ENCODE measurements around the gene CTNND2. TPM values are rescaled to one million over a fixed set of nuclear protein-coding genes. Genes with fewer than 3 reads are reported as not detected.

Gene CTNND2
- total RNA-seq, 2 experiments from 2014 or later = 0.20 TPM; not detected in 1

- TF ChIP-seq CTCF (IDR thresholded peaks at IDR 0.05) = no peak
- ChIA-PET CTCF (no interaction called here), POLR2A (no interaction called here)
- Histone ChIP-seq H3K36me3 (ENCODE audit: insufficient read depth, low read length) (no peaks in the 10 kb centered on the region), H3K9me3 (ENCODE audit: control insufficient read depth in 1 of 2, insufficient read depth in 1 of 2, low read length in 2 of 2) (peaks cover 0 to 3% of the 10 kb centered on the region in 2 experiments), H3K4me1 (ENCODE audit: insufficient read depth, low read length) (no peaks in the 10 kb centered on the region), H3K27ac (ENCODE audit: low read depth in 1 of 2, low read length in 2 of 2) (no peak overlapping the region), H3K4me3 (ENCODE audit: low read length) (no peak overlapping the region), H3K27me3 (ENCODE audit: control insufficient read depth in 1 of 2, insufficient read depth in 2 of 2, low read length in 2 of 2) (no peaks in the 10 kb centered on the region)
- H3K27ac Mint-ChIP-seq = no peak overlapping the region
- no peaks in the 10 kb centered on the region for H3K36me3 Mint-ChIP-seq (ENCODE audit: low read depth)
- H3K27me3 Mint-ChIP-seq = peaks cover 11% of the 10 kb centered on the region
- ATAC-seq (ENCODE audit: poor library complexity) (no peak), DNase-seq (no peak)
- no peaks in the 10 kb centered on the region for H3K9me3 Mint-ChIP-seq
- H3K4me1 Mint-ChIP-seq (ENCODE audit: low read depth) = no peaks in the 10 kb centered on the region
- intact Hi-C loops (cut with DNase I, micrococcal nuclease) = no loop called here
- no peak overlapping the region for H3K4me3 Mint-ChIP-seq
Measured at GRCh38 chr5:11076945-11077613, 827.2 kb downstream of the CTNND2 start.

- no peaks in the 10 kb centered on the region for H3K36me3 ChIP-seq (ENCODE audit: insufficient read depth, low read length)
- peaks cover 3% of the 10 kb centered on the region for H3K9me3 Mint-ChIP-seq
- no peaks in the 10 kb centered on the region for H3K27me3 ChIP-seq (ENCODE audit: control insufficient read depth in 1 of 2, insufficient read depth in 2 of 2, low read length in 2 of 2)
- peaks cover 11% of the 10 kb centered on the region for H3K27me3 Mint-ChIP-seq
- H3K27ac Mint-ChIP-seq = no peak overlapping the region
- H3K4me3 Mint-ChIP-seq = no peak overlapping the region
- CTCF ChIA-PET = no interaction called here
- H3K4me3 ChIP-seq (ENCODE audit: low read length) = no peak overlapping the region
- H3K36me3 Mint-ChIP-seq (ENCODE audit: low read depth) = no peaks in the 10 kb centered on the region
- H3K4me1 ChIP-seq (ENCODE audit: insufficient read depth, low read length) = no peaks in the 10 kb centered on the region
- DNase-seq (no peak), ATAC-seq (ENCODE audit: poor library complexity) (no peak)
- no peak for TF ChIP-seq CTCF (IDR thresholded peaks at IDR 0.05)
- H3K27ac ChIP-seq (ENCODE audit: low read depth in 1 of 2, low read length in 2 of 2) = no peak overlapping the region
- intact Hi-C loops (cut with DNase I, micrococcal nuclease) = no loop called here
- no peaks in the 10 kb centered on the region for H3K4me1 Mint-ChIP-seq (ENCODE audit: low read depth)
- H3K9me3 ChIP-seq (ENCODE audit: control insufficient read depth in 1 of 2, insufficient read depth in 1 of 2, low read length in 2 of 2) = peaks cover 0 to 7% of the 10 kb centered on the region in 2 experiments
- POLR2A ChIA-PET = no interaction called here
Measured at GRCh38 chr5:11075035-11075805, 829.0 kb downstream of the CTNND2 start.

GRCh38 chr5:11072568-11072967, 831.7 kb downstream of the CTNND2 start:
- Histone ChIP-seq H3K36me3 (ENCODE audit: insufficient read depth, low read length) (no peaks in the 10 kb centered on the region), H3K4me1 (ENCODE audit: insufficient read depth, low read length) (no peaks in the 10 kb centered on the region), H3K4me3 (ENCODE audit: low read length) (no peak overlapping the region), H3K27ac (ENCODE audit: low read depth in 1 of 2, low read length in 2 of 2) (no peak overlapping the region), H3K27me3 (ENCODE audit: control insufficient read depth in 1 of 2, insufficient read depth in 2 of 2, low read length in 2 of 2) (no peaks in the 10 kb centered on the region), H3K9me3 (ENCODE audit: control insufficient read depth in 1 of 2, insufficient read depth in 1 of 2, low read length in 2 of 2) (peaks cover 0 to 11% of the 10 kb centered on the region in 2 experiments)
- Mint-ChIP-seq H3K9me3 (peaks cover 12% of the 10 kb centered on the region), H3K4me3 (no peak overlapping the region), H3K4me1 (ENCODE audit: low read depth) (no peaks in the 10 kb centered on the region), H3K27me3 (peaks cover 8% of the 10 kb centered on the region), H3K27ac (no peak overlapping the region), H3K36me3 (ENCODE audit: low read depth) (no peaks in the 10 kb centered on the region)
- POLR2A ChIA-PET = no interaction called here
- ATAC-seq (ENCODE audit: poor library complexity) (no peak), DNase-seq (no peak)
- CTCF ChIA-PET = no interaction called here
- no peak for TF ChIP-seq CTCF (IDR thresholded peaks at IDR 0.05)
- intact Hi-C loops (cut with DNase I, micrococcal nuclease) = no loop called here

Data from CD4-positive, alpha-beta T cell (primary cell).